Epithelial cell of proximal tubule (primary cell): ENCODE measurements around the gene KCNJ12. TPM values are rescaled to one million over a fixed set of nuclear protein-coding genes. Genes with fewer than 3 reads are reported as not detected.
"Not testable (repeated sequence)": the region's sequence is repeated elsewhere in the genome, so short reads cannot be mapped to it uniquely, and the experiment has no call there.

Source experiments
- DNase-seq: peaks from one replicate; pipeline ENCODE4 v3.0.0-alpha.2; 2011; ENCODE audit warnings: low read depth
- H3K4me3 ChIP-seq: 2 replicates; pipeline ENCODE4 v1.5.1; 2011; ENCODE audit warnings: low read depth, mild to moderate bottlenecking, low read length
- CTCF ChIP-seq: conservative IDR thresholded peaks from 2 replicates; pipeline ENCODE4 v1.5.1; 2012; ENCODE audit warnings: low read depth, mild to moderate bottlenecking, low read length
- total RNA-seq: library from RNA; depleted of rRNA; stranded (reverse); fragments of >200 nt; gene quantifications from 2 replicates; pipeline ENCODE4 v1.2.3, GENCODE V29; 2015

Gene KCNJ12
- total RNA-seq, 1 donor from 2014 or later = 0.06 TPM

GRCh38 chr17:21399474-21400186, 23.5 kb downstream of the KCNJ12 start:
- TF ChIP-seq CTCF = no peak
- no peak for DNase-seq
- no peak overlapping the region for H3K4me3 ChIP-seq

- DNase-seq, H3K4me3 ChIP-seq: not testable (repeated sequence)
Measured at GRCh38 chr17:21400187-21400569, 24.0 kb downstream of the KCNJ12 start.

GRCh38 chr17:21400816-21401593, 24.8 kb downstream of the KCNJ12 start:
- TF ChIP-seq CTCF = no peak
- DNase-seq = no peak
- H3K4me3 ChIP-seq = no peak overlapping the region

- H3K4me3 ChIP-seq, DNase-seq: not testable (repeated sequence)
Measured at GRCh38 chr17:21402166-21402571, 26.0 kb downstream of the KCNJ12 start.

GRCh38 chr17:21402926-21403325, 26.8 kb downstream of the KCNJ12 start:
- H3K4me3 ChIP-seq = not testable (repeated sequence)

GRCh38 chr17:21404106-21404505, 27.9 kb downstream of the KCNJ12 start:
- H3K4me3 ChIP-seq, DNase-seq: not testable (repeated sequence)

More at GRCh38 chr17:21402926-21403325, 26.8 kb downstream of the KCNJ12 start:
- DNase-seq = not testable (repeated sequence)

- DNase-seq, H3K4me3 ChIP-seq: not testable (repeated sequence)
Measured at GRCh38 chr17:21404539-21404938, 28.4 kb downstream of the KCNJ12 start.

GRCh38 chr17:21404956-21405731, 29.0 kb downstream of the KCNJ12 start:
- H3K4me3 ChIP-seq, DNase-seq: not testable (repeated sequence)

GRCh38 chr17:21405904-21406400, 29.8 kb downstream of the KCNJ12 start:
- DNase-seq, H3K4me3 ChIP-seq: not testable (repeated sequence)

GRCh38 chr17:21406616-21407404, 30.7 kb downstream of the KCNJ12 start:
- not testable (repeated sequence) for H3K4me3 ChIP-seq, DNase-seq

GRCh38 chr17:21407752-21408151, 31.6 kb downstream of the KCNJ12 start:
- H3K4me3 ChIP-seq, DNase-seq: not testable (repeated sequence)

GRCh38 chr17:21408224-21408623, 32.1 kb downstream of the KCNJ12 start:
- DNase-seq, H3K4me3 ChIP-seq: not testable (repeated sequence)

- not testable (repeated sequence) for H3K4me3 ChIP-seq, DNase-seq
Measured at GRCh38 chr17:21408766-21409300, 32.7 kb downstream of the KCNJ12 start.

GRCh38 chr17:21409388-21409787, 33.2 kb downstream of the KCNJ12 start:
- not testable (repeated sequence) for H3K4me3 ChIP-seq, DNase-seq

GRCh38 chr17:21409971-21410370, 33.8 kb downstream of the KCNJ12 start:
- DNase-seq, H3K4me3 ChIP-seq: not testable (repeated sequence)
